HG03280 (cell line): ENCODE data around the gene MXI1.

ENCODE experiments used
- ATAC-seq: cut with Tn5 transposase; IDR thresholded peaks from one replicate; pipeline ENCODE4 v1.9.1; 2021; ENCODE audit warnings: mild to moderate bottlenecking, moderate library complexity; ENCODE audit not compliant: unreplicated experiment

The MXI1 gene

GRCh38 chr10:110214371-110214826 is 7.0 kb downstream of the MXI1 start:
- ATAC-seq: no peak

GRCh38 chr10:110215286-110216170 is 8.1 kb downstream of the MXI1 start:
- ATAC-seq: no peak

- ATAC-seq: no peak
Measured at GRCh38 chr10:110216240-110216639, 8.8 kb downstream of the MXI1 start.

GRCh38 chr10:110216942-110217661 is 9.7 kb downstream of the MXI1 start:
- ATAC-seq: no peak

- ATAC-seq: no peak
Measured at GRCh38 chr10:110217662-110218008, 10.2 kb downstream of the MXI1 start.

- no peak for ATAC-seq
Measured at GRCh38 chr10:110218632-110219031, 11.2 kb downstream of the MXI1 start.

GRCh38 chr10:110219884-110220283 is 12.5 kb downstream of the MXI1 start:
- ATAC-seq: no peak

- ATAC-seq: no peak
Measured at GRCh38 chr10:110220398-110220797, 13.0 kb downstream of the MXI1 start.

GRCh38 chr10:110221044-110221720 is 13.8 kb downstream of the MXI1 start:
- no peak for ATAC-seq

GRCh38 chr10:110221721-110222261 is 14.4 kb downstream of the MXI1 start:
- ATAC-seq: peak; percentile 47

- no peak for ATAC-seq
Measured at GRCh38 chr10:110222641-110223297, 15.4 kb downstream of the MXI1 start.

GRCh38 chr10:110223298-110223925 is 16.0 kb downstream of the MXI1 start:
- ATAC-seq: no peak

GRCh38 chr10:110224992-110225391 is 17.6 kb downstream of the MXI1 start:
- no peak for ATAC-seq

- ATAC-seq: peak; percentile 6
Measured at GRCh38 chr10:110225441-110225755, 18.0 kb downstream of the MXI1 start.

- peak; percentile 75 for ATAC-seq
Measured at GRCh38 chr10:110225756-110226542, 18.5 kb downstream of the MXI1 start.

- no peak for ATAC-seq
Measured at GRCh38 chr10:110226543-110226925, 19.1 kb downstream of the MXI1 start.

- no peak for ATAC-seq
Measured at GRCh38 chr10:110226926-110227641, 19.7 kb downstream of the MXI1 start.

GRCh38 chr10:110228066-110228465 is 20.7 kb downstream of the MXI1 start:
- ATAC-seq: no peak

- no peak for ATAC-seq
Measured at GRCh38 chr10:110229155-110229554, 21.8 kb downstream of the MXI1 start.
